Lung (tissue), 12 donors: ENCODE measurements around the gene ASAH2B. TPM values are rescaled to one million over a fixed set of nuclear protein-coding genes. Genes with fewer than 3 reads are reported as not detected.

Experiments used
- ATAC-seq: fragments of 200-7000 bp; cut with Tn5 transposase; one replicate; pipeline ENCODE4 v1.9.1; 2020; ENCODE audit warnings: moderate number of reproducible peaks; ENCODE audit not compliant: insufficient read depth, low FRiP score
- DNase-seq, 3 donors: peaks; one replicate each; pipeline ENCODE4 v3.0.0-alpha.2; 2013 to 2017
- H3K27ac ChIP-seq, 2 donors: one replicate each; pipeline ENCODE4 v1.5.1; 2013; ENCODE audit warnings: mild to moderate bottlenecking in 2 of 2, moderate library complexity in 2 of 2, control low read depth in 1 of 2, inconsistent platforms in 1 of 2, low read depth in 1 of 2, low read length in 1 of 2
- H3K27me3 ChIP-seq, 3 donors: one replicate each; pipeline ENCODE4 v1.5.1; 2013; ENCODE audit warnings: low read length in 2 of 3; ENCODE audit not compliant: control insufficient read depth in 3 of 3, insufficient read depth in 3 of 3
- H3K36me3 ChIP-seq, 4 donors: one replicate each; pipeline ENCODE4 v1.5.1; 2013; ENCODE audit warnings: low read length in 4 of 4, mild to moderate bottlenecking in 1 of 4, moderate library complexity in 1 of 4; ENCODE audit not compliant: control insufficient read depth in 4 of 4, insufficient read depth in 4 of 4
- H3K4me1 ChIP-seq, 5 donors: one replicate each; pipeline ENCODE4 v1.5.1; 2013; ENCODE audit warnings: low read length in 5 of 5, mild to moderate bottlenecking in 2 of 5, moderate library complexity in 1 of 5; ENCODE audit not compliant: control insufficient read depth in 5 of 5, insufficient read depth in 5 of 5
- H3K4me3 ChIP-seq: one replicate; pipeline ENCODE4 v1.5.1; 2013; ENCODE audit warnings: mild to moderate bottlenecking, control low read depth, moderate library complexity
- H3K9ac ChIP-seq, 2 donors: one replicate each; pipeline ENCODE4 v1.5.1; 2013; ENCODE audit warnings: low read length in 2 of 2, control low read depth in 1 of 2; ENCODE audit not compliant: insufficient read depth in 1 of 2
- H3K9me3 ChIP-seq, 4 donors: one replicate each; pipeline ENCODE4 v1.5.1; 2013; ENCODE audit warnings: low read length in 3 of 4, mild to moderate bottlenecking in 1 of 4, moderate library complexity in 1 of 4; ENCODE audit not compliant: control insufficient read depth in 4 of 4, insufficient read depth in 3 of 4
- WGBS, 2 donors: extraction: QIAGEN DNeasy Blood & Tissue Kit; methylation state at CpG; one replicate each; pipeline ENCODE4 v1.1.7; 2013; 5-methylcytosine and 5-hydroxymethylcytosine counted together
- polyA plus RNA-seq, 2 donors: library from polyadenylated mRNA; stranded (reverse); fragments of 200-250 nt; gene quantifications; one replicate each; pipeline ENCODE4 v1.2.1, GENCODE V29; 2013
- total RNA-seq, 2 donors: library from RNA; depleted of rRNA in 1 of 2; stranded (reverse); fragments of >200 nt in 1 of 2; gene quantifications; one replicate each; pipeline ENCODE4 v1.2.1, GENCODE V29; 2014 to 2021
- TF ChIP-seq, protein P1 (sequence below): IDR thresholded peaks from 2 replicates; pipeline ENCODE4 v1.5.1; 2012; ENCODE audit warnings: mild to moderate bottlenecking; ENCODE audit errors: control extremely low read depth, extremely low read depth
- donor health status: control.
- donor health status: control.
- donor health status: Bipolar disorder and iron deficiency.
- donor health status: healthy.
- donor health status: DM: yes; HTN: yes; CAD: no.

The ASAH2B gene
- total and polyA plus RNA-seq, 4 donors, result 2.9 to 6.1 (median 3.3) TPM

DNA sequence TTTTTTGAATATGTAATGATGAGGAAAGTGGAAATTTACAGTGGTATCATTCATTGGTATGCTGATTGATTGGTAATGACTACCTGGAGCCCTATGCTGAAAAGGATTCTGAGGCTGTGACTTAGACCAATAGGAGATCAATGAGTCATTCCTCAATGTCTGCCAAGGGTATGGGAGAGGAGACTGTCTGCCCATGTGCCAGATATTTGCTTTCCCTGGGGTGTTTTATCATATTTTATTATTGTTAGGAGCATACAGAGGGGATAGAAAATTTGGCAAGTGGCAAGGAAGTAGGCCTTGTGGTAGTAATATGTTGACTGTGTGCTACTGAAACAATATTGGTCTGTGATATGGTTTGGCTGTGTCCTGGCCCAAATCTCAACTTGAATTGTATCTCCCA is 54.8 kb downstream of the ASAH2B start:
- no peak for DNase-seq
- no peaks in the 10 kb centered on the region for H3K36me3 ChIP-seq
- H3K9me3 ChIP-seq, result no peaks in the 10 kb centered on the region
- no peaks in the 10 kb centered on the region for H3K4me1 ChIP-seq
- TF ChIP-seq, protein P1, sequence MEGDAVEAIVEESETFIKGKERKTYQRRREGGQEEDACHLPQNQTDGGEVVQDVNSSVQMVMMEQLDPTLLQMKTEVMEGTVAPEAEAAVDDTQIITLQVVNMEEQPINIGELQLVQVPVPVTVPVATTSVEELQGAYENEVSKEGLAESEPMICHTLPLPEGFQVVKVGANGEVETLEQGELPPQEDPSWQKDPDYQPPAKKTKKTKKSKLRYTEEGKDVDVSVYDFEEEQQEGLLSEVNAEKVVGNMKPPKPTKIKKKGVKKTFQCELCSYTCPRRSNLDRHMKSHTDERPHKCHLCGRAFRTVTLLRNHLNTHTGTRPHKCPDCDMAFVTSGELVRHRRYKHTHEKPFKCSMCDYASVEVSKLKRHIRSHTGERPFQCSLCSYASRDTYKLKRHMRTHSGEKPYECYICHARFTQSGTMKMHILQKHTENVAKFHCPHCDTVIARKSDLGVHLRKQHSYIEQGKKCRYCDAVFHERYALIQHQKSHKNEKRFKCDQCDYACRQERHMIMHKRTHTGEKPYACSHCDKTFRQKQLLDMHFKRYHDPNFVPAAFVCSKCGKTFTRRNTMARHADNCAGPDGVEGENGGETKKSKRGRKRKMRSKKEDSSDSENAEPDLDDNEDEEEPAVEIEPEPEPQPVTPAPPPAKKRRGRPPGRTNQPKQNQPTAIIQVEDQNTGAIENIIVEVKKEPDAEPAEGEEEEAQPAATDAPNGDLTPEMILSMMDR, result no peak
- no peaks in the 10 kb centered on the region for H3K27me3 ChIP-seq
- ATAC-seq, result no peak
- no peak overlapping the region for H3K27ac ChIP-seq
- H3K4me3 ChIP-seq, result no peak overlapping the region
- no peak overlapping the region for H3K9ac ChIP-seq

DNA sequence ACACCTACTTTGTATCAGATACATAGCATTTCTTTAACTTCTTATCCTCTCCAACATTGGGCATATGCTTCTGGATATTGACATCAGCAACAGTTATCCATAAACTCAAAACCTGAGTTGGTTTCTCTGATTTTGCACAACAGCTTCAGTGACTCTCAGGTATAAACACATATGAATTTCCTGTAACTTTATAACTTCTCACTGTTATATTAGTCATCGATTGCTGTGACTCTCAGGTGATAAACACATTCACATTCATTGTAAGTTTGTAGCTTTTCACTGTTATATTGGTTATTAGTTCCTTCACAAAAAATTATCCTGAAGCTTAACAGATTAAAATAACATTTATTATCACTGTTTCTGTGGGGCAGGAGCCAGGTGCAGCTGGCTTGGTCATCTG is 57.0 kb downstream of the ASAH2B start:
- Histone ChIP-seq H3K4me1 (no peaks in the 10 kb centered on the region), H3K9me3 (no peaks in the 10 kb centered on the region), H3K4me3 (no peak overlapping the region), H3K27me3 (no peaks in the 10 kb centered on the region), H3K36me3 (no peaks in the 10 kb centered on the region), H3K9ac (no peak overlapping the region), H3K27ac (no peak overlapping the region)
- TF ChIP-seq, protein P1, result no peak
- WGBS, 2 donors, result 95 to 97% methylated on average over 1 of the region's 1 CpG
- no peak for DNase-seq
- ATAC-seq, result no peak

DNA sequence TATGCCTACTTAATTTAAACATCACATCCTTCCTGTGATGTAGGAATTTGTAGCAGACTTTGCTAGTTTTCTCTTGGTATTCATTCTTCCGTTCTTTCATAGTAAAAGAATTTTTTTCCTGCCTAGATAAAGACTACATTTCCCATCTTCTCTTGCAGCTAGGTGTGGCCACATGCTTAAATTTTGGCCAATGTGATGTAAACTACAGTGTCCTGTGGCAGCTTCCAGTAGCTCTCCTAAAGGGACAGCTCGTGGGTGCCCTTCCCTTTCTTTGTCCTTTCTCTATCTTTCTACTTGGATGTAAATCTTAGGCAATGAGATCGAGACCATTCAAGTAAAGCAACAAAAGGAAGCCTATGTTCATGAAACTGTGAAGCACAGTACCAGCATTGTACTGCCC is 58.6 kb downstream of the ASAH2B start:
- no peak overlapping the region for H3K27ac ChIP-seq
- DNase-seq, result no peak
- 77 to 80% methylated on average over 3 of the region's 3 CpGs for WGBS, 2 donors
- H3K27me3 ChIP-seq, result no peaks in the 10 kb centered on the region
- TF ChIP-seq, protein P1, result no peak
- no peak overlapping the region for H3K9ac ChIP-seq
- no peak overlapping the region for H3K4me3 ChIP-seq
- H3K9me3 ChIP-seq, result no peaks in the 10 kb centered on the region
- H3K4me1 ChIP-seq, result no peaks in the 10 kb centered on the region
- ATAC-seq, result no peak
- no peaks in the 10 kb centered on the region for H3K36me3 ChIP-seq

DNA sequence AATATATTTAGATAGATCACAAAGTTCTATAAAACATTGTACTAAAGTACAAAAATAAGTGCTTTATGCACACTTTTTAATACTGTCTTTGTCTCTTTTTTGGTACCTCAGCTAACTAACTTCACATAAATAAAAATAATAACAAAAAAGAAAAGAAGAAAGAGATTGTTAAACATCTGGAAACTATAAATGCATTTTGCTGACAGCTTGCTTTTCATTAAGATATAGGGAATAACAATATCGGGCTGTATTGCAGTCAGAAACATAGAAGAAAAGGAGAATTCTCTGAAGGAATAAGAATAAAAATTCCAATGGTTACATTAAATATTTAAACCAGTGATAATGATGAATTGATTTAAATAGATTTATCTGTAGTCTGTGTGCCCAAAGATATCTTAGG is 59.9 kb downstream of the ASAH2B start:
- H3K9ac ChIP-seq, result no peak overlapping the region
- H3K9me3 ChIP-seq, result no peaks in the 10 kb centered on the region
- TF ChIP-seq, protein P1, result no peak
- H3K27ac ChIP-seq, result no peak overlapping the region
- H3K27me3 ChIP-seq, result no peaks in the 10 kb centered on the region
- ATAC-seq (no peak), DNase-seq (no peak)
- H3K4me3 ChIP-seq, result no peak overlapping the region
- H3K36me3 ChIP-seq, result no peaks in the 10 kb centered on the region
- H3K4me1 ChIP-seq, result no peaks in the 10 kb centered on the region
- 92 to 98% methylated on average over 1 of the region's 1 CpG for WGBS, 2 donors
